GOT3 (cell line): ENCODE measurements around the gene NIPBL.
"Not testable (repeated sequence)": the region's sequence is repeated elsewhere in the genome, so short reads cannot be mapped to it uniquely, and the experiment has no call there.

Experiments used
- DNase-seq: peaks from one replicate; lab custom pipeline; 2025; ENCODE audit warnings: mixed read lengths; lab: John Stamatoyannopoulos, UW

The NIPBL gene

DNA sequence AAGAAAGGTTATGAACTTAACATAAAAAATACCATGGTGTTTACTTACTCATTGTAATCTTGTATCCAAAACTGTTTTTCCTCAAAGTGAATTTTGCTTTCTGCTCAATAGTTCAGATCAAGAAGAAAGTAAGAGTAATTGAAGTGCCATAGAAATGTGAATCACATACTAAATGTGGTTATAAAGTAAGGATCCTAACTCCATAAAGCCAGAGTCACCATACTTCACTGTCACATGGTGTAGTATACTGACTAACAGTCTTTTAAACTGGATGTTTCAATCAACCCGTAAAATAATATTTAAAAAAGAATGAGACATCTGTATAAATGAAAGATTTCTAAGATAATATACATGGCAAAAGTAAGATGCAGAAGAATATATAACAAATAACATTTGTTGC, 72.1 kb downstream of the NIPBL start:
- DNase-seq, result no peak

DNA sequence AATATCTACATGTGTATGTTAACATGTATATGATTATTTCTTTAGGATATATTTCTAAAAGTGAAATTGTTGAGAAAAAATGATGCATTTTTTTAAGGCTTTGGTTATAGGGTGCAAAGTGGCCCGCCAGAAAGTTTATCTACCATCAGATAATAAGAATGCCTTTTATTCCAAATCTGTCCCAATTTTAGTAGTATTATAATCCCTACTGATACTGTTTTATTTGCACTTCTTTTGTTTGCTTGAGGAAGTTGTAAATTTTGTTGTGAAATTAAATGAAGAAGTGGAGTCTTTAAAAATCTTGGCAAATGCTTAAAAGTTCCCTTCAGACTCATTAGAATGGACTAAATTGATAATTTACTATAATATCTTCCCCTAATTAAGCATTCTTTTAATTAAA, 73.0 kb downstream of the NIPBL start:
- no peak for DNase-seq

DNA sequence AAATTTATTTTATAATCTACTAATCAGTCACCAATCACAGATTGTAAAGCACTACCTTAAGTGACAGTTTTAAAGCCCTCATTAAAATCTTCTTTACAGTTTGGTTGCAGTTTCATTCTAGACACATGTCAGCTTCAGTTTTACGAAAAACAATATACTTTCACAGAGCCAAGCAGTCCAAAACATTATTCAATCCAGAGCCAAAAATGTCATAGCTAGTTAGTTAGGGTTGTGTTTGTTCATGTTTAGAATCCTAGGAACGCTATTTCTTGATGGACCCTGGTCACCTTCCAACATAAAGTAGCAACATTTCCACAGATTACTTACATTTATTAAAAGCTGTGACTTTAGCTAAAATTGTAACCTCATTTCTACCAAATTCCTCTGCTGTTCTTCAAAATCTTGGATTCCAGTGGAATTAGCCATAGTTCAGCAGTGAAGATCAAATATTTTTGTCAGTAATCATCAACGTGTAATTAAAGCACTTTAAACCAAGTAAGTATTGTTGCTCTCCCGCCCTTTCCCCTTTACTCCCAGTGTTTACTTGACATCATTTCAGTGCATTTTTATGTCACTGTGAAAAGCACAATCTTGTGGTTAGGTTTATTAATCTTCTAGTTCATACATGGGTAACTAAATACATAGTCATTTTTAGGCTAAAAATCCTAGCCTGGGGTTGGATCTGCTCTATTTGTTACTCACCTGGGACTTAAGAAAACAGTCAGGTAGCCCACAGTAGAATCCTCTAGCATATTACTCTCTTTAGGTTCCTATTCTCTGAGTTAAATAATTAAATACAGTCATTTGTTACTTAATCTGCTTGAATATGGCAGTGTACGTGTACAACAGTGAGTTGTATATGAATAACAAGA, 74.3 kb downstream of the NIPBL start:
- no peak for DNase-seq

DNA sequence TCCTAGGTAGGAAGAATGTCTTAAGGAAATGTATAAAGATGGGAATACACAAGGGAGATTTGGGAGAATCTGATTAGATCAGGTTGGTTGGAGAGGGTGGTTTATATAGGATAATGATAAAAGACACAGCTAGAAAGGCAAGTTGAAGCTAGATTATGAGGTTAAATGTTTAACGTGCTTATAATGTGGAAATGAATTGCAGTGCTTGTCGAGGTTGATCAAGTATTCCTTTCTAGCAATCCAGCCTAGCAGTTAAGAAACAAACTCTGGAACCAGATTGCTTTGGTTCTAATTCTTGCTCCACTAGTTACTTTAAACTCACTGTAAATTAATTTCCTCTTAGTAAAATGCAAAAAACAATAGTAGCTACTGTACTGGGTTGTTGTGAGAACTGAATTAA, 76.5 kb downstream of the NIPBL start:
- DNase-seq, result no peak

DNA sequence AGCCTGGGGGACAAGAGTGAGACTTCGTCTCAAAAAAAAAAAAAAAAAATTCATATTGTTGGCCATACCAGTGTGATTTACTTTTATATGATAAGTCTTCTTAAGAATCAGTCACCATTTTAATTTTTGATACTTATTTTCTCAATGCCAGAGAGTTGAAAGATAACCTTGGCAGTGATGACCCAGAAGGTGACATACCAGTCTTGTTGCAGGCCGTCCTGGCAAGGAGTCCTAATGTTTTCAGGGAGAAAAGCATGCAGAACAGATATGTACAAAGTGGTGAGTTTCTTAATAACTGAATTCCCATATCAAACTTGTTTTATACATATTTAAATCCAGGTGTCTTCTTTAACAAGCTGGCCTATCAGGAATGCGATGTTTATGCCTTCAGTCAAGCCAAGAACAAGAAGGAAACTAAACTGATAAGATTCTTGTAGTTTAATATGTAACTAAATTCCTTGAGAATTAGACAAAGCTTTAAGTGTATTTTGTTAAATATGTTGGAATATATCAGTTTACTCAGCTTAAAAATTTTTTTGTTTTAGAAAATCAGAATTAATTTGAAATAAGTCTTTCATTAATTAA, 81.5 kb downstream of the NIPBL start:
- DNase-seq, result no peak

DNA sequence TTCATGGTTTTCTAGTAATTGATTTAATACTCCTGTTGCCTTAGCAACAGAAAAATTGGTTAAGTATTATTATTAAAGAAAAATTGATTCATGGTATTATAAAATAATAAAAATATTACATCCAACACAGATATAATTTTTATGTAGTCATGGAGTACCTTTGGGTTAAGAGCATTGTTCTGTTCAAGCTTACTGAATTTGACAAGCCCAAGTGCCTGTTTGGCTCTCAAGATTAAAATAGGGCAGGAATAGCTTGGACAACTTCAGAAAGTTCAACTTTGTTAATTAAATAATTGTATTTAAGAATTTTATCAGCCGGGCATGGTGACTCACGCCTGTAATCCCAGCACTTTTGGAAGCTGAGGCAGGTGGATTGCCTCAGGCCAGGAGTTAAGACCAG, 82.0 kb downstream of the NIPBL start:
- no peak for DNase-seq

DNA sequence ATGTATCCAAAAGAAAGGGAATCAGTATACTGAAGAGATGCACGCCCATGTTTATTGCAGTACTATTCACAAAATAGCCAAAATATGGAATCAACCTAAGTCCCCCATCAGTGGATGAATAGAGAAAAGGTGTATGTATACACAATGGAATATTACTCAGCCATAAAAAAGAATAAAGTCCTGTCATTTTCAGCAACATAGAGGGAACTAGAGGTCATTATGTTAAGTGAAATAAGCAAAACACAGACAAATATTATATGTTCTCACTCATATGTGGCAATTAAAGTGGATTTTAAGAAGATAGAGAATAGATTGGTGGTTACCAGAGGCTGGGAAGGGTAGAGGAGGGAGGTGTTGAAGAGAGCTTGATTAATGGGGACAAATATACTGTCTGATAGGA, 88.6 kb downstream of the NIPBL start:
- no peak for DNase-seq

DNA sequence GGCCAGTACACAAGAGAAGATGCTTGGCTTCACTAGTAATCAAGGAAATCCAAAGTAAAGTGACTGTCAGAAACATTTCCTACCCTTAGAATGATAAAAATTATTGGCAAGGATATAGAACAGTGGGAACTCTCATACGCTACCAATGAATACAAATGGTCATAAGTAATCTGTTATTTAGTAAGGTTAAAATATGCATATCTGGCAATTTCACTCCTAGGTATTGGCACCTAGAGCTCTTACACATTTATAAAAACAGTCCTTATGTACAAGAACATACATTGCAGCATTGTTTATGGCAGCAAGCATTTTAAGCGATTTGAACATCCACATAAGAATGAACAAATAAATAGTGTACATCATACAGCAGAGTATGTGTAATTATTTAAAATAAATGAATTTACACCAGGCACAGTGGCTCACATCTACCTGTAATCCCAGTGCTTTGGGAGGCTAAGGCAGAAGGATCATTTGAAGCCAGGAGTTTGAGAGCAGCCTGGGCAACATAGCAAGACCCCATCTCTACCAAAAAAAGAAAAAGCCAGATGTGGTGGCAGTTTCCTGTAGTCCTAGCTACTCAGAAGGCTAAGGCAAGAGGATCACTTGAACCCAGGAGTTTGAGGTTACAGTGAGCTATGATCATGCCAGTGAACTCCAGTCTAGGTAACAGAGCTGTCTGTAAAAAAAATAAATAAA, 93.3 kb downstream of the NIPBL start:
- DNase-seq, result no peak

DNA sequence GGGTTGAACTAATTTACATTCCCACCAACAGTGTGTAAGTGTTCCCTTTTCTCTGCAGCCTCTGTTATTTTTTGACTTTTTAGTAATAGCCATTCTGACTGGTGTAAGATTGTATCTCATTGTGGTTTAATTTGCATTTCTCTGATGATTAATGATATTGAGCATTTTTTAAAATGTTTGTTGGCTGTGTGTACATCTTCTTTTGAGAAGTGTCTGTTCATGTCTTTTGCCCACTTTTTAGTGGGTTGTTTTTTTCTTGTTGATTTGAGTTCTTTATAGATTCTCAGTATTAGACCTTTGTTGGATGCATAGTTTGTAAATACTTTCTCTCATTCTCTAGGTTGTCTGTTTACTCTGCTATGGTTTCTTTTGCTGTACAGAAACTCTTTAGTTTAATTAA, 101.6 kb downstream of the NIPBL start:
- DNase-seq, result no peak

DNA sequence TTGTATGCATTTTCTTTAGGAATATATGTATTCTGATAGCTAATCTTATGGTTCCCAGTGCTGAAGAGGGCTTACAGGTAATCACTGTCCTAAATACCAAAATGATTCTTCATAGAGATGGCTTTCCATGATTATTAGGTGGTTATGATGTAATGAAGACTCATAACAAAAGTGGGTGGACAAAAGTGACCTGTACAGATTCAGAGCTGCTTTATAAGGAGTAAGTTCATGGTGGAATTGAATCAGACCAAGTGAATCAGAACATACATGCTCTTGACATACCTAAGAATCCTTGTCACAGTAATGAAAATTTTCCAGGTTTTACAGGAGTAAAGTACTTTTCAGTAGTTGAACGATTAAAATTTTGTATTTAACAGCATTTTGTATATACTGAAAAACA, 105.6 kb downstream of the NIPBL start:
- DNase-seq, result no peak

DNA sequence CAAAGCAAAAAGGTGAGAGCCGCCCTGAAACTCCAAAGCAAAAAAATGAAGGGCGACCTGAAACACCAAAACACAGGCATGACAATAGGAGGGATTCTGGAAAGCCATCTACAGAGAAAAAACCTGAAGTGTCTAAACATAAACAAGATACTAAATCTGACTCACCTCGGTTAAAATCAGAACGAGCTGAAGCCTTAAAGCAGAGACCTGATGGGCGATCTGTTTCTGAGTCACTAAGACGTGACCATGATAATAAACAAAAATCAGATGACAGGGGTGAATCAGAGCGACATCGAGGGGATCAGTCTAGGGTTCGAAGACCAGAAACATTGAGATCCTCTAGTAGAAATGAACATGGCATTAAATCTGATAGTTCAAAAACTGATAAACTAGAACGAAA, 108.8 kb downstream of the NIPBL start:
- no peak for DNase-seq

DNA sequence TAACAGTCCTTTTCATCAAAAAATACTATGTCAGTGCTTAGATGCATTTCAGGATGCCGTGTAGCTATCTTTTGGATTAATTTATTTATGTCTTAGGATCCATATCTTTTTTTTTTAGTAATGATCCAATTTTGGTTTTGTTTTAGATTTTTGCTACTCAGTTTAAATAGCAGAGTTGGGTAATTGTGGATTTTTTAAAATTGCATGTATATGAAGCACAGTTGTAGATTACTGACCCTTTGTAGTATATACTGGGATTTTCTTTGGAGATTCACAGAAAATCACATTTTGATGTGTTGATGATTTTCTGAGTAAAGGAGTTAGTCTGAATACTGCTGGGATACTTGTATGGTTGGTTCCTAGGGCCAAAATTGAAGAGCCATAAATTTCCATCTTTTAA, 111.8 kb downstream of the NIPBL start:
- no peak for DNase-seq

DNA sequence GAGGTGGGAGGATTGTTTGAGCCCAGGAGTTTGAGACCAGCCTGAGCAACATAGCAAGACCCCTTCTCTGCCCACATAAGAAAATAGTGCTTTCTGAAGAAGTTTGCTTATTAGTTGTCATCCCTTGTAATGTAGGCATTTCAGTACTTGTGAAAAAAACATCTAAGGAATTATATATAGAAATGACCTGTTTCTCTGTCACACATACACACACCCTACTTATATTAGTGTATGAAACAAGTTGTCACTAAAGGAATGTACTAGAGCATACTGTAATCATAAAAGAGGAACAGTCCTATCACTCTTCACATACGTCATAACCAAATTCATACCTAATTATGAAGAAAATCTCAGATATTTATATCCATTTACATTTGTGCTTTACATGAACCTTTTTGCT, 122.0 kb downstream of the NIPBL start:
- no peak for DNase-seq

DNA sequence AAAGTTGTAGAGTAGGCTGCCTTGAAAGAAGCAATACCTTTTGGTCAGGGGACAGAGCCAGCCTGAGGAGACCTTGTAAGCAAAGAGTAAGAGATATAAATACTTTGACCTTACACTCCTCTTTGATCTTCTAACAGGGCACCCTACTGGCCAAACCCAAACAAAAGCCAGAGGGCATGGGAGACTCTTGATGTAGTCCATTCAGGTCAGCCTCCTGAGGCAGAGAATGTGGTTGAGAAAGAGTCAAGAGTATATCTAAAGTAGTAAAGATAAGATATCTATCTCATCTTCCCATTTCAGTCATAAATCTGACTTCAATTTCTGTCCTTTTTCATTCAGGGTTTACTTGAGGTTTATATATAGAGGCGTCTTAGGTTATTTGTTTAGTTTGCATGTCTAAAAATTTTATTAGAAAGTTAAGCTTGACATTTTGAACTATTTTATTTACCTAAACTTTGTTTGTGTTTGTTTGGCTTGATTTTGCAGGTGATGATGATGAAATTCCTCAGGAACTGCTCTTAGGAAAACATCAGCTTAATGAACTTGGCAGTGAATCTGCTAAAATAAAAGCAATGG, 125.7 kb downstream of the NIPBL start:
- no peak for DNase-seq

DNA sequence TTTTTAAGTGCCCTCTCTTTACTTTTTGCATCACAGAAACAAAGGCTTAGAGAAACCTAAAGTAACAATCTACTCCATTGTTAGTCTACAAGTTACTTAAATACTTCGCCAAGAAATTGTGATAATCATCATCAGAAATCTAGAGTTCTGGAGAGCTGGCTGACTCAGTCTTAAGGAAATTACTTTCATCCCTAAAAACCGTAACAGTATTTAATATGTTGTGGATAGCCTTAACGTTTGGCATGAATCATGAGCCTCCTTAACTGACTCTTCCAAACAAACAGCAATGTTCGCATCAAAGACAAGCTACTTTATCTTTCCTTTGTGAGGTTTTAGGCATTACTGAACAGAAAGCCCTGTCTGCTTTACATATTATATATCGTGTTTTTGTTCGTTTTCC, 128.7 kb downstream of the NIPBL start:
- no peak for DNase-seq

DNA sequence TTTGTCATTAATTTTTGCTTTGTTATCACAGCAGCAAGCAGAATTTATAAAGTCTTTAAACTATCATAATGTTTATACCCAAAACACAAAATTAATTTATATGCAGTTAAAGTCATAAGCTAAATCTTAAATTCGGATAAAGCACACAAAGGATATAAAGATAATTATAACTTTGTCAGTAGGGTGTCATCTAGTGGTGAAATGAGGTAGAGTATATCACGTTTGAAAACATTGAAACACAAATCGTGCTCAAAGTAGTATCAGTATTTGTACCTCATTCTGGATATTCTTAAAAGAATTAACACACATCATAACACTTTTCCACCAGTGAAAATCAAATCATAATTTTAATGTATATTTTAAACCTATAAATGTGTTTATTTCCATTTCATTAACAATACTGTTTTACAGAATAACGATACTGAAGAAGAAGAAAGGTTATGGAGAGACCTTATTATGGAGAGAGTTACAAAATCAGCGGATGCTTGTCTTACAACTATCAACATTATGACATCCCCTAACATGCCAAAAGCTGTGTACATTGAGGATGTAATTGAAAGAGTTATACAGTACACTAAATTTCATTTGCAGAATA, 129.5 kb downstream of the NIPBL start:
- DNase-seq, result no peak

DNA sequence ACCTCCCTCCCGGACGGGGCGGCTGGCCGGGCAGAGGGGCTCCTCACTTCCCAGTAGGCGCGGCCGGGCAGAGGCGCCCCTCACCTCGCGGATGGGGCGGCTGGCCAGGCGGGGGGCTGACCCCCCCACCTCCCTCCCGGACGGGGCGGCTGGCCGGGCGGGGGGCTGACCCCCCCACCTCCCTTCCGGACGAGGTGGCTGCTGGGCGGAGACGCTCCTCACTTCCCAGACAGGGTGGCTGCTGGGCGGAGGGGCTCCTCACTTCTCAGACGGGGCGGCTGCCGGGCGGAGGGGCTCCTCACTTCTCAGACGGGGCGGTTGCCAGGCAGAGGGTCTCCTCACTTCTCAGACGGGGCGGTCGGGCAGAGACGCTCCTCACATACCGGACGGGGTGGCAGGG, 136.6 kb downstream of the NIPBL start:
- DNase-seq, result not testable (repeated sequence)

DNA sequence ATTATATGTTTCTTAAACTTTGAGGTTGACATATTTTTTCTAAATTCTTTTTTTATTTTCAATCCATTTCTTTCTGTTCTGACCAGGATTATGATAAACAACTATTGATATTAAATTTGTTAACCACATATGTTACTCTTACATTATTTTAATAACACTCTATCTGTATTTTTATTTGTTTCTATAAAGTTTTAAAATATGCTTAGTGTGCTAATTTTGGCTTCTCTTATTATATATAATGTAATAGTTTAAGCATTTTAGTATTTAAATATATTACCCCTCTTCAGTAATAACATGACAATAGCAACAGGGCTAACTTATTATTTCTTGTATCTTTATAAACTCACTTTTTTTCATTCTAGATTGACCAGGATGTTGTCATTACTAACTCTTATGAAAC, 137.8 kb downstream of the NIPBL start:
- DNase-seq, result no peak

DNA sequence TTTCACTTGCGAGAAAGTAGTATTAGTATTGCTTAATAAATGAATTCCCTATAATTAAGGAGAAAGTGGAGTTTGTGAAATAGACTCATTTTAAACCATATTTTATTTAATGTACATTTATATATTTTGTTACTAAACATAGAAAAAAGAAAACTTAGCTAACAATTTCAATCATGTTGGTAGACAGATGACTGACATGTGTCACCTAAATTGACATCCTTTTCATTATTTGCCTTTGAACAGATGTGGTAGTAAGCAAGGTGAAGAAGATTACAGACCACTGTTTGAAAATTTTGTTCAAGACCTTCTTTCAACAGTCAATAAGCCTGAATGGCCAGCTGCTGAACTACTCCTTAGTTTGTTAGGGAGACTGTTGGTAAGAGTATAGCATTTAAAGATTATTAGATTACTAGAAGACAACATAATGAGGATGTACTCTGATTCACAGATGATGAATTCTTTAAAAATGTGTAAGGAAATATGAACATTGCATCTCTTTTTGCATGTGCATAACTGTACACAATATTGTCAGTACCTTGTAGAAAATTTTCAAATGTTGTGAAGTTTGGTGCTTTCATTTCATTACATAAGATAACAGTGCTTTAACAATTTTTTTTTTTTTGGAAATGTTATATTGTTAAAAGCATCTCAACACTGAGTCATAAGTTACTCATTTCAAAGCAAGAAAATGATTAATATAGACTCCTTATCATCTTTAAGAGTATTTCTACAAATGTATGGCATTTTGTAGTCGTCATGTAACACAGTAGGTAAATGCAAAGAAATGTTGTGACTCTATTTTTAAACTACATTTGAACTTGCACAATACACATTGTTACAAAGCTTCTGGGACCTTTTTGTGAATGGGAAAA, 139.5 kb downstream of the NIPBL start:
- no peak for DNase-seq

DNA sequence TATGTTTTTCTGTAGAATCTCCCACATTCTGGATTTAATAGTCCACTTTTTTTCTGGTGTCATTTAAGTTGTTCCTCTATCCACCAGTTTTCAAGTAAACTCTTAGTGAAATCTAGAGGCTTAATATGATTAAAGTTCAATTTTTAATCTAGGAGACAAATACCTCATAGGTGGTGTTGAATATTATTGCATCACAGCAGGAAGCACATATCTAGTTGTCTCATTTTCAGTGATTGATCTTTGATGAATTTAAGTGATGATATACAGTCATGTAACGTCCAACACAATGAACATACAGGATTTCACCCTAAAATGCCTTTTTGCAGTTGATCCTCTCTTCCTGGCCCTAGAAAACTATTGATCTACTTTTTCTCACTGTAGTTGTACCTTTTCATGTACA, 152.3 kb downstream of the NIPBL start:
- no peak for DNase-seq

DNA sequence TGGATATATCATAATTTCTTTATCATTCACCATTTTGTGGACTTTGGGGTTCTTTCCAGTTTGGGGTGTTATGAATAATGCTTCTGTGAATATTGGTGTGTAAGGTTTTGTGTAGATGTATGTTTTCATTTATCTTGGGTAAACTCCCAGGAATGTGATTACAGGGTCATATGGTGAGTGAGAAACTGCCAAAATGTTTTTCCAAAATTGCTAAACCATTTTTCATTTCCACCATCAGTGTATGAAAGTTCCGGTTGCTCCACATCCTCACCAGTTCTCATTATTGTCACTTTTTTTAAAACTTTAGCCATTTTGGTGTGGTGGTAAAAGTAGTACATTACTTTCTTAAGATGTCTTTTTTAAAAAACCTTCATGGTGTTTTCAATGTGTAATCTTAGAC, 152.9 kb downstream of the NIPBL start:
- no peak for DNase-seq

DNA sequence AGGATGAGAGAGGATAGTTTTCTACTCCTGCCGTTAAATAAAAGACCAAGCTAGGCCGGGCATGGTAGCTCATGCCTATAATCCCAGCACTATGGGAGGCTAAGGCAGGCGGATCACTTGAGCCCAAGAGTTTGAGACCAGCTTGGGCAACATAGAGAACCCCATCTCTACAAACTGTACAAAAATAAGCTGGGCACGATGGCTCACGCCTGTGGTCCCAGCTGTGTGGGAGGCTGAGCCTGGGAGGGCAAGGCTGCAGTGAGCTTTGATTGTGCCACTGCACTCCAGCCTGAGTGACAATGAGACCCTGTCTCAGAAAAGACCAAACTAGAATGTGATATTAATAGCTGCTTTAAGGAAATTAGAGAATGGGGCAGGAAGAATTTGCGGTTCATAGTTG, 158.4 kb downstream of the NIPBL start:
- DNase-seq, result no peak
